RWPE2 (cell line): ENCODE data around the gene MYL3.
A peak's percentile ranks its signal among the peaks of the same experiment; 100 is the strongest.

Source experiments
- ATAC-seq: fragments of 200-7000 bp; cut with Tn5 transposase; 3 replicates; pipeline ENCODE4 v1.9.1; 2021; ENCODE audit warnings: low read depth
- DNase-seq: peaks from one replicate; pipeline ENCODE4 v3.0.0-alpha.2; 2020; ENCODE audit warnings: low spot score
- H3K27ac ChIP-seq: fragments of 450-650 bp; 2 replicates; pipeline ENCODE4 v1.5.1; 2017; ENCODE audit warnings: mild to moderate bottlenecking; ENCODE audit not compliant: poor library complexity, severe bottlenecking
- H3K27me3 ChIP-seq: fragments of 250-450 bp; sonication (Bioruptor Pico); 2 replicates; pipeline ENCODE4 v1.5.1; 2021; ENCODE audit warnings: mild to moderate bottlenecking, moderate library complexity; ENCODE audit not compliant: insufficient read depth, poor library complexity, severe bottlenecking
- H3K36me3 ChIP-seq: fragments of 250-450 bp; sonication (Bioruptor Pico); 2 replicates; pipeline ENCODE4 v1.5.1; 2020; ENCODE audit warnings: low read depth, mild to moderate bottlenecking, moderate library complexity
- H3K4me1 ChIP-seq: fragments of 250-450 bp; sonication (Bioruptor Pico); 2 replicates; pipeline ENCODE4 v1.5.1; 2021; ENCODE audit warnings: mild to moderate bottlenecking, moderate library complexity; ENCODE audit not compliant: insufficient read depth, poor library complexity, severe bottlenecking
- H3K4me3 ChIP-seq: fragments of 250-450 bp; sonication (Bioruptor Pico); 2 replicates; pipeline ENCODE4 v1.5.1; 2021; ENCODE audit warnings: mild to moderate bottlenecking, moderate library complexity; ENCODE audit not compliant: severe bottlenecking
- H3K9me3 ChIP-seq: fragments of 250-450 bp; sonication (Bioruptor Pico); 2 replicates; pipeline ENCODE4 v1.5.1; 2021; ENCODE audit warnings: mild to moderate bottlenecking, moderate library complexity; ENCODE audit not compliant: severe bottlenecking
- TF ChIP-seq, protein P1 (sequence below): fragments of 450-650 bp; IDR thresholded peaks from one replicate; pipeline ENCODE4 v1.5.1; 2017; ENCODE audit warnings: mild to moderate bottlenecking, moderate library complexity; ENCODE audit not compliant: poor library complexity, severe bottlenecking

Gene MYL3

DNA sequence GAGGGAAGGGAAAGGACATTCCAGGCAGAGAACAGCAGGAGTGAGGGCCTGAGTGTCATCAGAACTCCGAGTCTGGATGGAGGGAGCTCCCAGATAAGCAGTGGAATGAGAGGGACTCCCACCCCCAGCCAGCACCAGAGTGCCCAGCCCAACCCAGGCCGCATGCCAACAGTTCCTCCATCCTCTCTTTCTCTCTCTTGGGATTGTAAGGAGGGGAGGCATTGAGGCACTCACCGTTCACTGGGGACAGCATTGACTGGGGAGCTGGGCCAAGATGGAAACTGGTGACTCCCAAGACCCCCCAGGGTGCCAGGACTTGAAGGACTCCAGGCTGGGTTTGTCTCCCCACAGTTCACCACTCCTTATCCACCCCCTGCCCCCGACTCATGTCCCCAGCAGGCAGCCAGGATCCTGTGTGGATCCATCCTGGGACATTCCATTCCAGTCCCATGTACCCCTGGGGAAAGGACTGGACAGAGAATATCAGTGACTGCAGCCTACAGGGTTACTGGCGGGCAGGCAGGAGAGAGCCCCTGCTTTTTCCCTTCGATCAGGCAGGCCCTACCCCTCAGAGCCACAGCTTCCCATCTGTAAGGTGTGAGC, 30.0 kb upstream of the MYL3 start:
- Histone ChIP-seq H3K4me3 (no peak overlapping the region), H3K9me3 (no peaks in the 10 kb centered on the region), H3K36me3 (no peaks in the 10 kb centered on the region), H3K27me3 (no peaks in the 10 kb centered on the region), H3K27ac (no peak overlapping the region), H3K4me1 (no peaks in the 10 kb centered on the region)
- ATAC-seq (no peak), DNase-seq (no peak)
- TF ChIP-seq, protein P1, sequence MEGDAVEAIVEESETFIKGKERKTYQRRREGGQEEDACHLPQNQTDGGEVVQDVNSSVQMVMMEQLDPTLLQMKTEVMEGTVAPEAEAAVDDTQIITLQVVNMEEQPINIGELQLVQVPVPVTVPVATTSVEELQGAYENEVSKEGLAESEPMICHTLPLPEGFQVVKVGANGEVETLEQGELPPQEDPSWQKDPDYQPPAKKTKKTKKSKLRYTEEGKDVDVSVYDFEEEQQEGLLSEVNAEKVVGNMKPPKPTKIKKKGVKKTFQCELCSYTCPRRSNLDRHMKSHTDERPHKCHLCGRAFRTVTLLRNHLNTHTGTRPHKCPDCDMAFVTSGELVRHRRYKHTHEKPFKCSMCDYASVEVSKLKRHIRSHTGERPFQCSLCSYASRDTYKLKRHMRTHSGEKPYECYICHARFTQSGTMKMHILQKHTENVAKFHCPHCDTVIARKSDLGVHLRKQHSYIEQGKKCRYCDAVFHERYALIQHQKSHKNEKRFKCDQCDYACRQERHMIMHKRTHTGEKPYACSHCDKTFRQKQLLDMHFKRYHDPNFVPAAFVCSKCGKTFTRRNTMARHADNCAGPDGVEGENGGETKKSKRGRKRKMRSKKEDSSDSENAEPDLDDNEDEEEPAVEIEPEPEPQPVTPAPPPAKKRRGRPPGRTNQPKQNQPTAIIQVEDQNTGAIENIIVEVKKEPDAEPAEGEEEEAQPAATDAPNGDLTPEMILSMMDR = no peak

DNA sequence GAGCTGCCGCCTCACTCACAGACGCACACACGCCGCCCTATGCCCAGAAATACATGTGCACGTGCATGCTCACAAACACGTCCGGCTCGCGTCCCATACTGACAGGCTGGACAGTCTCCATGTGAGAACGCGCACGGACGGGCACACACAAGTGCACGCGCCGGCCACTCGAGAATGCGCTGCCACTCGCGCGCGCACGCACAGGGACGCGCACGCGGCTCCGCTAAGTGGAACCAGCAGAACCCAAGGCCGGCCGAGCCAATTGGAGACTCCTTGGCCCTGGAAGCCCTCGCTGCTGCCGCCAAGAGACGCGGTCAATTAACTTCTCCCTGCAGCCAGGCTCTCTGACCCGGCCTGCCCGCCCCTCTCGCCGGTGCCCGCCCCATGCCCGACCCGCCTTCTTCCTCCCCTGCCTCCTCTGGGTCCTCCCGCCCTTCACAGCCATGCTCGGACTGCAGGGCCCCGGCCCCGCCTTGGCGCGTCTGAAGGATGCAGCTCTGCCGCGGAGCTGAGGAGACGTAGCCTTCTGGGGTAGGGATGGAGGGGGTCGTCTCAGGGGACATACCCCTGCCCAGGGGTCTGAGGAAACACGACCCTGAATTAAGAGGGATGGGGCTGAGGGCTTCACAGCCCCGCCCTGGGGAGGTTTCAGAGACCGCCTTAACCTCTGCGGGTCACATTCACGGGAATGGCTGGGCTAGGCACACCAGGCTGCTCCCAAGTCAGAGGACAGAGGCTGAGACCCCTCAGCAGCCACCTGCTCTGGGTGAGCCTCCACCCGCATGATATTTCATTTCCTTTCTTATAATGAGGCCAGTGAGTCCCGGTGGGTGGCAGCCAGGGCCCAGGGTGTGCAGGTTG, 29.3 kb upstream of the MYL3 start:
- TF ChIP-seq, protein P1 = no peak
- Histone ChIP-seq H3K4me3 (peak overlapping the region; percentile 30), H3K4me1 (no peaks in the 10 kb centered on the region), H3K27ac (no peak overlapping the region), H3K9me3 (no peaks in the 10 kb centered on the region), H3K27me3 (no peaks in the 10 kb centered on the region), H3K36me3 (no peaks in the 10 kb centered on the region)
- no peak for DNase-seq
- ATAC-seq = peak; percentile 86

DNA sequence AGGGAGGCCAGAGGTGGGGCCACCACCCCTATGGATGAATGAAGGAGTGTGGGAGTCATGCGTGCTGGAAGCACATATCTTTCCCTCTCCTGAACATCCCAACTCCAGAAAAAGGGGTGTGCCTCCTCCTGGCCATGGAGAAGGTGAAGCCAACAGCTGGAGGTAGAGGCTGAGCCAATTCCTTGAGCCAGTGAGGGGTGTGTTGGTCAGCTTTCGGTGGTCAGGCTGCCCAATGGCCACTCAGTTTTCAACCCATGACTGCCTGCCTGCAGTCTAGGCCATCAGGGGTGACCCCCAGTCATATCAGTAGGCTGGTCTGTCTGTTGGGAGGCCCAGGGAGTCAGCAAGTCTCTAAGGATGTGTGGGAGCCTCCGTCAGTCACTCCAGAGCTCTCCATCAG, 27.9 kb upstream of the MYL3 start:
- no peaks in the 10 kb centered on the region for H3K27me3 ChIP-seq

DNA sequence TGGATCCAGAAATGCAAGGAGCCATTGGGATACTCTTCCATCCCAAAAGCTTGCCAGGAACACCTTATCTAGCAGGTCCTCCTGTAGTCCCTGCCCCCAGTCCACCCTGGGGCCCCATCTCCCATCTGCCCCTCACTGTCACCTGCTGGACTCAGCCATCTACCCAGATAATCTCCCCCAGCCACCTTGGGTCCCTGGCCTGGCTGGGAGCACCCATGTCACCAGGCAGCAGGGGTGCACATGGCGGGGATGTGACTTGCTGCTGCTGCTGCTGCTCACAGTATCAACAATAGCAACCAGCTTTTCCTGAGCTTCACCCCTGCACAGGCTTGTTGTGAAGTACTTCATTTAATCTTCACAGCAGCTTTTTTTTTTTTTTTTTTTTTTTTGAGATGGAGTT, 26.9 kb upstream of the MYL3 start:
- Histone ChIP-seq H3K4me1 (no peaks in the 10 kb centered on the region), H3K9me3 (no peaks in the 10 kb centered on the region), H3K27me3 (no peaks in the 10 kb centered on the region), H3K4me3 (no peak overlapping the region), H3K27ac (no peak overlapping the region), H3K36me3 (no peaks in the 10 kb centered on the region)
- TF ChIP-seq, protein P1 = no peak
- no peak for ATAC-seq
- no peak for DNase-seq

More for the DNA sequence above, 27.9 kb upstream of the MYL3 start:
- ATAC-seq (no peak), DNase-seq (no peak)
- no peak overlapping the region for H3K27ac ChIP-seq
- TF ChIP-seq, protein P1 = no peak
- H3K9me3 ChIP-seq = no peaks in the 10 kb centered on the region
- no peak overlapping the region for H3K4me3 ChIP-seq
- no peaks in the 10 kb centered on the region for H3K36me3 ChIP-seq
- no peaks in the 10 kb centered on the region for H3K4me1 ChIP-seq
